Testis (tissue), 2 donors: ENCODE measurements around the gene TESK2.

Source experiments
- CTCF ChIP-seq, 3 experiments: fragments of 450-650 bp in 2 of 3; fragments of 200-600 bp in 1 of 3; sonication (generic) in 1 of 3; IDR thresholded peaks; one replicate each; pipeline ENCODE4 v1.5.1; 2016 to 2019; ENCODE audit warnings: antibody characterized with exemption in 3 of 3, mild to moderate bottlenecking in 2 of 3, moderate library complexity in 1 of 3
- POLR2A ChIP-seq: fragments of 450-650 bp; IDR thresholded peaks from one replicate; pipeline ENCODE4 v1.6.1; 2017; ENCODE audit warnings: antibody characterized with exemption, mild to moderate bottlenecking, moderate library complexity

- no peak for TF ChIP-seq CTCF (IDR thresholded peaks at IDR 0.05)
- TF ChIP-seq POLR2A = no peak
Measured at GRCh38 chr1:45409276-45409675, 81.7 kb downstream of the TESK2 start.
